ENCODE measurements around the gene BFAR. TPM values are rescaled to one million over a fixed set of nuclear protein-coding genes. Genes with fewer than 3 reads are reported as not detected.

Gene BFAR
- total RNA-seq, 1 donor from 2014 or later = 78.2 TPM

GRCh38 chr16:14668556-14669223, 35.9 kb downstream of the BFAR start:
- DNase-seq (ENCODE audit: extremely low spot score, unreplicated experiment) = no peak
- no peak for TF ChIP-seq CTCF (IDR thresholded peaks at IDR 0.05)
- H3K9me3 Mint-ChIP-seq (ENCODE audit: unreplicated experiment) = no peaks in the 10 kb centered on the region
- H3K27me3 Mint-ChIP-seq (ENCODE audit: unreplicated experiment) = peaks cover 5% of the 10 kb centered on the region
- H3K36me3 Mint-ChIP-seq (ENCODE audit: unreplicated experiment) = peaks cover 43% of the 10 kb centered on the region
- H3K4me1 Mint-ChIP-seq (ENCODE audit: unreplicated experiment) = no peaks in the 10 kb centered on the region
- H3K27ac Mint-ChIP-seq (ENCODE audit: unreplicated experiment) = no peak overlapping the region
- no peak overlapping the region for H3K4me3 Mint-ChIP-seq (ENCODE audit: unreplicated experiment)

GRCh38 chr16:14669776-14670175, 37.0 kb downstream of the BFAR start:
- Mint-ChIP-seq H3K4me3 (ENCODE audit: unreplicated experiment) (no peak overlapping the region), H3K36me3 (ENCODE audit: unreplicated experiment) (peaks cover 38% of the 10 kb centered on the region), H3K27ac (ENCODE audit: unreplicated experiment) (no peak overlapping the region), H3K27me3 (ENCODE audit: unreplicated experiment) (peaks cover 6% of the 10 kb centered on the region), H3K9me3 (ENCODE audit: unreplicated experiment) (no peaks in the 10 kb centered on the region), H3K4me1 (ENCODE audit: unreplicated experiment) (no peaks in the 10 kb centered on the region)
- TF ChIP-seq CTCF (IDR thresholded peaks at IDR 0.05) = no peak
- no peak for DNase-seq (ENCODE audit: extremely low spot score, unreplicated experiment)

- no peak overlapping the region for H3K27ac Mint-ChIP-seq (ENCODE audit: unreplicated experiment)
- TF ChIP-seq CTCF (IDR thresholded peaks at IDR 0.05) = no peak
- no peaks in the 10 kb centered on the region for H3K4me1 Mint-ChIP-seq (ENCODE audit: unreplicated experiment)
- peaks cover 8% of the 10 kb centered on the region for H3K27me3 Mint-ChIP-seq (ENCODE audit: unreplicated experiment)
- no peak overlapping the region for H3K4me3 Mint-ChIP-seq (ENCODE audit: unreplicated experiment)
- H3K36me3 Mint-ChIP-seq (ENCODE audit: unreplicated experiment) = peaks cover 15% of the 10 kb centered on the region
- H3K9me3 Mint-ChIP-seq (ENCODE audit: unreplicated experiment) = no peaks in the 10 kb centered on the region
- DNase-seq (ENCODE audit: extremely low spot score, unreplicated experiment) = no peak
These were observed 39.7 kb downstream of the BFAR start for GRCh38 chr16:14672403-14672971.

GRCh38 chr16:14676633-14677032, 43.9 kb downstream of the BFAR start:
- Mint-ChIP-seq H3K27ac (ENCODE audit: unreplicated experiment) (no peak overlapping the region), H3K27me3 (ENCODE audit: unreplicated experiment) (peaks cover 8% of the 10 kb centered on the region), H3K36me3 (ENCODE audit: unreplicated experiment) (no peaks in the 10 kb centered on the region), H3K4me1 (ENCODE audit: unreplicated experiment) (no peaks in the 10 kb centered on the region), H3K4me3 (ENCODE audit: unreplicated experiment) (no peak overlapping the region), H3K9me3 (ENCODE audit: unreplicated experiment) (no peaks in the 10 kb centered on the region)
- DNase-seq (ENCODE audit: extremely low spot score, unreplicated experiment) = no peak
- no peak for TF ChIP-seq CTCF (IDR thresholded peaks at IDR 0.05)

GRCh38 chr16:14677627-14678026, 44.9 kb downstream of the BFAR start:
- Mint-ChIP-seq H3K27ac (ENCODE audit: unreplicated experiment) (no peak overlapping the region), H3K4me1 (ENCODE audit: unreplicated experiment) (no peaks in the 10 kb centered on the region), H3K4me3 (ENCODE audit: unreplicated experiment) (no peak overlapping the region), H3K9me3 (ENCODE audit: unreplicated experiment) (no peaks in the 10 kb centered on the region), H3K27me3 (ENCODE audit: unreplicated experiment) (peaks cover 5% of the 10 kb centered on the region), H3K36me3 (ENCODE audit: unreplicated experiment) (no peaks in the 10 kb centered on the region)
- no peak for TF ChIP-seq CTCF (IDR thresholded peaks at IDR 0.05)
- DNase-seq (ENCODE audit: extremely low spot score, unreplicated experiment) = no peak

Data from osteocyte (in vitro differentiated cells).